ENCODE data around the gene BRMS1. TPM values are rescaled to one million over a fixed set of nuclear protein-coding genes. Genes with fewer than 3 reads are reported as not detected.
"Not testable (repeated sequence)": the region's sequence is repeated elsewhere in the genome, so short reads cannot be mapped to it uniquely, and the experiment has no call there.

The BRMS1 gene
- total RNA-seq, 2 donors from 2014 or later: 55.7 to 71.3 TPM

- Histone ChIP-seq H3K27ac (peak overlapping the region; percentile 82 to 87), H3K9me3 (no peaks in the 10 kb centered on the region), H3K27me3 (replicated peaks; ENCODE audit: insufficient read depth) (no peaks in the 10 kb centered on the region), H3K36me3 (no peaks in the 10 kb centered on the region), H3K4me1 (replicated peaks) (no peaks in the 10 kb centered on the region), H3K4me3 (peak overlapping the region; percentile 34 to 43)
- intact Hi-C loops (cut with DNase I): loop anchor here (2.0 kb wide), 1 partner anchor 77 kb away; no protein-coding TSS in a partner anchor
- DNase-seq (ENCODE audit: low spot score): no peak
- TF ChIP-seq POLR2A (IDR thresholded peaks at IDR 0.05) (no peak), POLR2AphosphoS5 (IDR thresholded peaks at IDR 0.05) (no peak)
- WGBS: 24% methylated on average over 26 of the region's 26 CpGs
Measured at GRCh38 chr11:66311470-66311964, 33.4 kb downstream of the BRMS1 start.

GRCh38 chr11:66310803-66311440 is 34.0 kb downstream of the BRMS1 start:
- not testable (repeated sequence) for DNase-seq (ENCODE audit: low spot score); H3K27me3 ChIP-seq (replicated peaks; ENCODE audit: insufficient read depth); H3K4me1 ChIP-seq (replicated peaks); H3K9me3 ChIP-seq; H3K36me3 ChIP-seq; H3K4me3 ChIP-seq
- H3K27ac ChIP-seq: peak overlapping the region in 1 of 2 donors; percentile 82
- intact Hi-C loops (cut with DNase I): loop anchor here (2.0 kb wide), 1 partner anchor 78 kb away; no protein-coding TSS in a partner anchor
- 87% methylated on average over 18 of the region's 18 CpGs for WGBS

- intact Hi-C loops (cut with DNase I): loop anchor here (2.0 kb wide), 1 partner anchor 78 kb away; no protein-coding TSS in a partner anchor
- no peak overlapping the region for H3K27ac ChIP-seq
- 86% methylated on average over 8 of the region's 8 CpGs for WGBS
- DNase-seq (ENCODE audit: low spot score): no peak
- H3K27me3 ChIP-seq (replicated peaks; ENCODE audit: insufficient read depth): no peaks in the 10 kb centered on the region
- TF ChIP-seq CTCF (IDR thresholded peaks at IDR 0.05) (no peak), POLR2A (IDR thresholded peaks at IDR 0.05) (no peak), POLR2AphosphoS5 (IDR thresholded peaks at IDR 0.05) (no peak)
- no peaks in the 10 kb centered on the region for H3K4me1 ChIP-seq (replicated peaks)
- H3K9me3 ChIP-seq: no peaks in the 10 kb centered on the region
- no peak overlapping the region for H3K4me3 ChIP-seq
- H3K36me3 ChIP-seq: no peaks in the 10 kb centered on the region
Measured at GRCh38 chr11:66310324-66310723, 34.6 kb downstream of the BRMS1 start.

- DNase-seq (ENCODE audit: low spot score): no peak
- H3K36me3 ChIP-seq: no peaks in the 10 kb centered on the region
- TF ChIP-seq POLR2A (IDR thresholded peaks at IDR 0.05) (no peak), CTCF (IDR thresholded peaks at IDR 0.05) (no peak), POLR2AphosphoS5 (IDR thresholded peaks at IDR 0.05) (no peak)
- intact Hi-C loops (cut with DNase I): no loop called here
- no peak overlapping the region for H3K27ac ChIP-seq
- no peaks in the 10 kb centered on the region for H3K27me3 ChIP-seq (replicated peaks; ENCODE audit: insufficient read depth)
- H3K9me3 ChIP-seq: no peaks in the 10 kb centered on the region
- no peaks in the 10 kb centered on the region for H3K4me1 ChIP-seq (replicated peaks)
- no peak overlapping the region for H3K4me3 ChIP-seq
- WGBS: 58% methylated on average over 3 of the region's 3 CpGs
Measured at GRCh38 chr11:66309475-66309874, 35.4 kb downstream of the BRMS1 start.

- Histone ChIP-seq H3K27me3 (replicated peaks; ENCODE audit: insufficient read depth) (no peaks in the 10 kb centered on the region), H3K9me3 (no peaks in the 10 kb centered on the region), H3K27ac (no peak overlapping the region), H3K36me3 (no peaks in the 10 kb centered on the region), H3K4me3 (no peak overlapping the region), H3K4me1 (replicated peaks) (no peaks in the 10 kb centered on the region)
- intact Hi-C loops (cut with DNase I): no loop called here
- 87% methylated on average over 12 of the region's 12 CpGs for WGBS
- no peak for TF ChIP-seq POLR2A (IDR thresholded peaks at IDR 0.05)
- no peak for TF ChIP-seq CTCF (IDR thresholded peaks at IDR 0.05)
- TF ChIP-seq POLR2AphosphoS5 (IDR thresholded peaks at IDR 0.05): no peak
- DNase-seq (ENCODE audit: low spot score): no peak
Measured at GRCh38 chr11:66302656-66303055, 42.2 kb downstream of the BRMS1 start.

GRCh38 chr11:66299186-66299585 is 45.7 kb downstream of the BRMS1 start:
- Histone ChIP-seq H3K9me3 (no peaks in the 10 kb centered on the region), H3K27ac (no peak overlapping the region), H3K4me3 (no peak overlapping the region), H3K4me1 (replicated peaks) (no peaks in the 10 kb centered on the region), H3K27me3 (replicated peaks; ENCODE audit: insufficient read depth) (peaks cover 3% of the 10 kb centered on the region), H3K36me3 (no peaks in the 10 kb centered on the region)
- WGBS: 55% methylated on average over 3 of the region's 3 CpGs
- intact Hi-C loops (cut with DNase I): no loop called here
- TF ChIP-seq CTCF (IDR thresholded peaks at IDR 0.05) (no peak), POLR2AphosphoS5 (IDR thresholded peaks at IDR 0.05) (no peak), POLR2A (IDR thresholded peaks at IDR 0.05) (no peak)
- DNase-seq (ENCODE audit: low spot score): no peak
